ENCODE results near the gene ZNF716.

Gene ZNF716

DNA sequence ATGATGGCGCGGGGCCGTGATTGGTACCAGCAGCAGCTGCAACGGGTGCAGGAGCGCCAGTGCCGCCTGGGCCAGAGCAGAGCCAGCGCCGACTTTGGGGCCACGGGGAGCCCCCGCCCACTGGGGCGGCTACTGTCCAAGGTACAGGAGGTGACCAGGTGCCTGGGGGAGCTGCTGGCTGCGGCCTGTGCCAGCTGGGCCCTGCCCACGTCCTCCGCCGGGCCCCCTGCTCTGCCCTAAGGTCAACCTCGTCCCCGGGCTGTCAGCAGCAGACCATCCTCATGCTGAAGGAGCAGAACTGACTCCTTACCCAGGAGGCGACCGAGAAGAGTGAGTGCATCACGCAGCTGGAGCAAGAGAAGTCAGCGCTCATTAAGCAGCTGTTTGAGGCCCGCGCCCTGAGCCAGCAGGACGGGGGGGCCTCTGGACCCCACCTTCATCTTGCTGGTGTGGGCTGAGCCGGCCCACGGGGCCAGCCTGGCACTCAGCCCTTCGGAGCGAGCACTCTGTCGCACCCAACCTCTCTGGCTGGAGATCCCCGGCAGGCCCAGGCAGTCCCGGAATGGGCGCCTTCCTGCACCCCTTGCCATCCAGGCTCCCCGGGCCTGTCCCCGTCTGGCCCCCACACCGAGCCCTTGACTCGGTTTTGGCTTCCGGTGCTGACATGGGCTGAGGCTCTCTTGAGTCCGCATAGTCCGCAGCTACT lies 24.6 kb upstream of the ZNF716 start:
- no peak for TF ChIP-seq FOXA1 (IDR thresholded peaks at IDR 0.05)
- TF ChIP-seq CTBP1 (IDR thresholded peaks at IDR 0.05; ENCODE audit: borderline replicate concordance), result no peak
- no peak for TF ChIP-seq L3MBTL2 (conservative IDR thresholded peaks at IDR 0.05)
- TF ChIP-seq NFRKB (IDR thresholded peaks at IDR 0.05), result no peak
- TF ChIP-seq, protein P1, sequence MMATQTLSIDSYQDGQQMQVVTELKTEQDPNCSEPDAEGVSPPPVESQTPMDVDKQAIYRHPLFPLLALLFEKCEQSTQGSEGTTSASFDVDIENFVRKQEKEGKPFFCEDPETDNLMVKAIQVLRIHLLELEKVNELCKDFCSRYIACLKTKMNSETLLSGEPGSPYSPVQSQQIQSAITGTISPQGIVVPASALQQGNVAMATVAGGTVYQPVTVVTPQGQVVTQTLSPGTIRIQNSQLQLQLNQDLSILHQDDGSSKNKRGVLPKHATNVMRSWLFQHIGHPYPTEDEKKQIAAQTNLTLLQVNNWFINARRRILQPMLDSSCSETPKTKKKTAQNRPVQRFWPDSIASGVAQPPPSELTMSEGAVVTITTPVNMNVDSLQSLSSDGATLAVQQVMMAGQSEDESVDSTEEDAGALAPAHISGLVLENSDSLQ (IDR thresholded peaks at IDR 0.05), result no peak
- TF ChIP-seq LEF1 (IDR thresholded peaks at IDR 0.05; ENCODE audit: borderline replicate concordance), result no peak
- TF ChIP-seq BHLHE40 (IDR thresholded peaks at IDR 0.05; ENCODE audit: borderline replicate concordance), result no peak
- TF ChIP-seq HDGF (IDR thresholded peaks at IDR 0.05; ENCODE audit: borderline replicate concordance), result no peak
- TF ChIP-seq ZNF384 (IDR thresholded peaks at IDR 0.05), result no peak
- TF ChIP-seq FOXM1 (IDR thresholded peaks at IDR 0.05; ENCODE audit: borderline replicate concordance), result no peak
- TF ChIP-seq SUZ12 (IDR thresholded peaks at IDR 0.05), result no peak
- TF ChIP-seq TARDBP (IDR thresholded peaks at IDR 0.05), result no peak
- TF ChIP-seq FOXK2 (IDR thresholded peaks at IDR 0.05), result no peak
- ChIA-PET POLR2A (no interaction called here), CTCF (no interaction called here)
- no peak for DNase-seq (ENCODE audit: extremely low spot score)

DNA sequence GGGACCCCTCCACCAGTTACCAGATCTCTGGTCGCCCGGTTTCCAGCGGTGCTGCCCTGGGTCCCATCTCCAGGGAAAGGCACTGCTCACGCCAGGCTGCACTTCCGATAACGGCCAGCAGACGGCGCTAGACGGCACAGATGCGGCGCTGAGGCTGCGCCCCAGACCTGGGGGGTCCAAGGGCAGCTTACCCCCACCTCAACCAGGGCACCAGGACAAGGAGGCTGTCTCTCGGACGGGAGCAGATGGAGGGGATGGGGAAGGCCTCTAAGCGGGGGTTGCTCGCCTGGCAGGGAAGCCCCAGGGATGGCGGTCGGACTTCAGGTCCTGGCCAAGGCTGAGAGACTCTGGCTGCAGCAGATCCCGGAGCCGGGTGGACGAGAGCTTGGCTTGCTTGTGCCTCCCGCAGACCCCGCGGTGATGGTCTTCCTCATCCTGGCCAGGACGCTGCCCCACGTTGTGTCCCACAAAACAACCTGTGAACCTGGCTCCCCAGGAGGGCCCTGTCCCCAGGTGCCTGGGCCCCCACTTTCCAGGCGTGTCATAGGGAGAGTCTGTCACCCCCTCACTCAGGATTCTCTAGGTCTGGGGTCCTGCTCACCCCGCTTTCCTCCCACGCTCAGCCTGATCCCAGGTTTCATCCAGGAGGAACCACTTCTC lies 23.9 kb upstream of the ZNF716 start:
- DNase-seq (ENCODE audit: extremely low spot score), result no peak
- ChIA-PET CTCF (no interaction called here), POLR2A (no interaction called here)
- no peak for TF ChIP-seq HDGF (IDR thresholded peaks at IDR 0.05; ENCODE audit: borderline replicate concordance)
- no peak for TF ChIP-seq FOXM1 (IDR thresholded peaks at IDR 0.05; ENCODE audit: borderline replicate concordance)
- TF ChIP-seq ZNF384 (IDR thresholded peaks at IDR 0.05), result no peak
- no peak for TF ChIP-seq LEF1 (IDR thresholded peaks at IDR 0.05; ENCODE audit: borderline replicate concordance)
- TF ChIP-seq BHLHE40 (IDR thresholded peaks at IDR 0.05; ENCODE audit: borderline replicate concordance), result no peak
- TF ChIP-seq TARDBP (IDR thresholded peaks at IDR 0.05), result no peak
- TF ChIP-seq FOXK2 (IDR thresholded peaks at IDR 0.05), result no peak
- no peak for TF ChIP-seq L3MBTL2 (conservative IDR thresholded peaks at IDR 0.05)
- TF ChIP-seq CTBP1 (IDR thresholded peaks at IDR 0.05; ENCODE audit: borderline replicate concordance), result no peak

DNA sequence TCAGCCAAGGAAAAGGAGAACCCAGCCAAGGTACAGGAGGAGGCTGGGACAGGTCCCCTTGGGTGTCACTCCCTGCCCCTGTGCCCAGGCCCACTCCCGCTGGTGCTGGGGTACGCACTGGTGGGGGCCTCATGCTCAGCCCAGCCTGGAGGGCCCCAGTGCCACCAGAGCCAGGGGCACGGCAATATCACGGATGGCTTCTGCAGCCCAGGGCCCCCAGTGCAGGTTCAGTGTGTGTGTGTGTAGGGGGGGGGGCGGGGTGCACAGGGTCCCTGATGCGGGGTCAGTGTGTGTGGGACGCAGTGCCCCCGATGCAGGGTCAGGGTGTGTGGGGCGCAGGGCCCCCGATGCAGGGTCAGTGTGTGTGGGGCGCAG lies 23.4 kb upstream of the ZNF716 start:
- DNase-seq (ENCODE audit: extremely low spot score), result no peak
- ChIA-PET CTCF (no interaction called here), POLR2A (no interaction called here)
- TF ChIP-seq, protein P1 (IDR thresholded peaks at IDR 0.05), result no peak
- TF ChIP-seq NFRKB (IDR thresholded peaks at IDR 0.05) (no peak), ARNT (IDR thresholded peaks at IDR 0.05) (no peak), SUZ12 (IDR thresholded peaks at IDR 0.05) (no peak), HDGF (IDR thresholded peaks at IDR 0.05; ENCODE audit: borderline replicate concordance) (no peak), ELF4 (IDR thresholded peaks at IDR 0.05) (no peak), FOXK2 (IDR thresholded peaks at IDR 0.05) (no peak), BHLHE40 (IDR thresholded peaks at IDR 0.05; ENCODE audit: borderline replicate concordance) (no peak), SP1 (IDR thresholded peaks at IDR 0.05) (no peak), FOXM1 (IDR thresholded peaks at IDR 0.05; ENCODE audit: borderline replicate concordance) (no peak), LEF1 (IDR thresholded peaks at IDR 0.05; ENCODE audit: borderline replicate concordance) (no peak), L3MBTL2 (conservative IDR thresholded peaks at IDR 0.05) (no peak)

DNA sequence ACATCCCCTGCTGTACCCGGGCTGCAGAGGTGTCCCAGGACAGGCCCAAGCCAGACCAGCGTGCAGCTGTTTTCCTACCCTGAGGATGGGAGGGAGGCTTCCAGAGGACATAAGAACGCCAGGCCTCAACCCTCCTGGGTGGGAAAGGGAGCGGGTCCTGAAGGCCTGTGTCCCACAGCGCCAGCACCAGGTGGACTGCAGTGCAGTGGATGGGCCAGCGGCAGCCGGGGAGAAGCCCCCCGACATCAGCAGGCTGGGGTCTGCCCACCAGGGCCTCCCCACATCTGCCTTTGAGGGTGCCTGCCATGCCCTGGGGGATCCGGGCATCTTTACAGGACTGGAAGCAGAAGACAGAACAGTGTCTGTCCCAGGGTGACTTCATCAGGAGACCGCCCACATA lies 22.8 kb upstream of the ZNF716 start:
- no peak for DNase-seq (ENCODE audit: extremely low spot score)
- CTCF ChIA-PET, result no interaction called here
- POLR2A ChIA-PET, result no interaction called here
- no peak for TF ChIP-seq FOXM1 (IDR thresholded peaks at IDR 0.05; ENCODE audit: borderline replicate concordance)
- no peak for TF ChIP-seq ARNT (IDR thresholded peaks at IDR 0.05)
- no peak for TF ChIP-seq HDGF (IDR thresholded peaks at IDR 0.05; ENCODE audit: borderline replicate concordance)
- TF ChIP-seq FOXA1 (IDR thresholded peaks at IDR 0.05), result no peak
- TF ChIP-seq CTBP1 (IDR thresholded peaks at IDR 0.05; ENCODE audit: borderline replicate concordance), result no peak
- TF ChIP-seq FOXK2 (IDR thresholded peaks at IDR 0.05), result no peak
- no peak for TF ChIP-seq ELF4 (IDR thresholded peaks at IDR 0.05)
- no peak for TF ChIP-seq BHLHE40 (IDR thresholded peaks at IDR 0.05; ENCODE audit: borderline replicate concordance)
- TF ChIP-seq LEF1 (IDR thresholded peaks at IDR 0.05; ENCODE audit: borderline replicate concordance), result no peak
- no peak for TF ChIP-seq TARDBP (IDR thresholded peaks at IDR 0.05)
- TF ChIP-seq ZNF384 (IDR thresholded peaks at IDR 0.05), result no peak
- no peak for TF ChIP-seq NFRKB (IDR thresholded peaks at IDR 0.05)
- TF ChIP-seq SP1 (IDR thresholded peaks at IDR 0.05), result no peak
- TF ChIP-seq L3MBTL2 (conservative IDR thresholded peaks at IDR 0.05), result no peak
- TF ChIP-seq, protein P1 (IDR thresholded peaks at IDR 0.05), result no peak
- no peak for TF ChIP-seq SUZ12 (IDR thresholded peaks at IDR 0.05)

DNA sequence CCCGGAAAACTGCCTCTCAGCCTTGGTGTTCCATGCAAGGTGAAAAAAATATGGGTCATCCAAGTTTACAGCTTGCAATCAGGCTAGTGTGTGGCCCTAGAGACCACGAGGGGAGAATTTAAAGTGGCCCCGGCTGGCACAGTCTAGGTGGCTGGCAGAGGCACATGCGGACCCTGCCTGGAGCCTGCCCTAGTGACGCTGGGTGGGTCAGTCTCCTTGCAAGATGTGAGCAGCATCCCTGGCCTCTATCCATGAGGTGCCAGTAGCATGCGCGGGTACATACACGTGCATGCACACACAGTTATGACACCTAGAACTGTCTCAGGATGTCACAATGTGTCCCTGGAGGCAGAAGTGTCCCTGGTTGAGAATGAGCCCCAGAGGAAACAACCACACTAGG lies 22.4 kb upstream of the ZNF716 start:
- TF ChIP-seq SUZ12 (IDR thresholded peaks at IDR 0.05), result no peak
- TF ChIP-seq BHLHE40 (IDR thresholded peaks at IDR 0.05; ENCODE audit: borderline replicate concordance), result no peak
- no peak for TF ChIP-seq LEF1 (IDR thresholded peaks at IDR 0.05; ENCODE audit: borderline replicate concordance)
- TF ChIP-seq L3MBTL2 (conservative IDR thresholded peaks at IDR 0.05), result no peak
- TF ChIP-seq HDGF (IDR thresholded peaks at IDR 0.05; ENCODE audit: borderline replicate concordance), result no peak
- TF ChIP-seq FOXM1 (IDR thresholded peaks at IDR 0.05; ENCODE audit: borderline replicate concordance), result no peak
- ChIA-PET CTCF (no interaction called here), POLR2A (no interaction called here)
- no peak for DNase-seq (ENCODE audit: extremely low spot score)

DNA sequence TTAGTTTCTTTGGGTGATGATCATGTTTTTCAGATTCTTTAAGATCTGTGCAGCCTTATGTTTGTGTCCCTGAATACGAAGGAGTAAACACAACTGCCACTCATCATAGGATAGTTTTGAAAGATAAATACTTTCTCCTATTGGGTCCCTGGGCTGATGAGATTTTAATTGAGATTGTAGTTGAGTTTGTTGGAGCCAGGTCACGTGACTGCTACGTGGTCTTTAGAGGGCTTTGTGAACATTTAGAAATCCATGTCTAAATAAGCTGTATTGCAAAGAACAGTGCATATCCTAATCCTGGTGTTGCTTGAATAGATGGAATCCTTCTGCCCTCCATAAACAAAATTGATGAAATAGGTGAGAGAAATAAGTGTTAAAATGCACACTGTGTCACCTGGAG lies 17.4 kb upstream of the ZNF716 start:
- DNase-seq (ENCODE audit: extremely low spot score), result no peak
- POLR2A ChIA-PET, result no interaction called here
- CTCF ChIA-PET, result no interaction called here
- TF ChIP-seq HDGF (IDR thresholded peaks at IDR 0.05; ENCODE audit: borderline replicate concordance), result no peak
- no peak for TF ChIP-seq SP1 (IDR thresholded peaks at IDR 0.05)
- no peak for TF ChIP-seq FOXM1 (IDR thresholded peaks at IDR 0.05; ENCODE audit: borderline replicate concordance)
- no peak for TF ChIP-seq SUZ12 (IDR thresholded peaks at IDR 0.05)
- no peak for TF ChIP-seq ZNF384 (IDR thresholded peaks at IDR 0.05)
- TF ChIP-seq TARDBP (IDR thresholded peaks at IDR 0.05), result no peak
- TF ChIP-seq FOXA1 (IDR thresholded peaks at IDR 0.05), result no peak
- TF ChIP-seq CTBP1 (IDR thresholded peaks at IDR 0.05; ENCODE audit: borderline replicate concordance), result no peak
- no peak for TF ChIP-seq ARNT (IDR thresholded peaks at IDR 0.05)
- no peak for TF ChIP-seq ELF4 (IDR thresholded peaks at IDR 0.05)
- TF ChIP-seq L3MBTL2 (conservative IDR thresholded peaks at IDR 0.05), result no peak
- TF ChIP-seq NFRKB (IDR thresholded peaks at IDR 0.05), result no peak
- no peak for TF ChIP-seq FOXK2 (IDR thresholded peaks at IDR 0.05)
